NCI-H1436 (cell line): ENCODE measurements around the gene NEK1.

Source experiments
- DNase-seq: peaks from one replicate; lab custom pipeline; 2025; lab: John Stamatoyannopoulos, UW

Gene NEK1

DNA sequence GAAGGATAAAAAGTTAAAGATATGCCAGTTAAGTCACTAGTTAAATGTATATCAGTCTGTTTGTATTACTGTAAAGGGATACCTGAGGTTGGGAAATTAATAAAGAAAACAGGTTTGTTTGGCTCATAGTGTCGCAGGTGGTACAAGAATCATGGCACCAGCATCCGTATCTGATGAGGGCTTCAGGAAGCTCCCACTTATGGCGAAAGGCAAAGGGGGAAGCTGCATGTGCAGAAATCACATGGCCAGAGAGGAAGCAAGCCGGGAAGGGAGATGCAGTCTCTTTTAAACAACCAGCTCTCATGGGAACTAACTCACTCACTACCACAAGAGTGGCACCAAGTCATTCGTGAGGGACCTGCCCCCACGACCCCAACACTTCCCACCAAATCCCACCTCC is 249.8 kb downstream of the NEK1 start:
- no peak for DNase-seq

DNA sequence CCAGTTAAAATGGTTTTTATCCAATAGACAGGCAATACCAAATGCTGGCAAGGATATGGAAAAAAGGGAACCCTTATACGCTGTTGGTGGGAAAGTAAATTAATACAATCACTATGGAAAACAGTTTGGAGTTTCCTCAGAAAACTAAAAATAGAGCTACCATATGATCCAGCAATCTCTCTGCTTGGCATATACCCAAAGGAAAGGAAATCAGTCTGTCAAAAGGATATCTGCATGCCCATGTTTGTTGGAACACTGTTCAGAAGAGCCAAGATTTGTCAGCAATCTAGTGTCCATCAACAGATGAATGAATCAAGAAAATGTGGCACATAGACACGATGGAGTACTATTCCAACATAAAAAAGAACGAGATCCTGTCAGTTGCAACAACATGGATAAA is 250.6 kb downstream of the NEK1 start:
- DNase-seq, result no peak

- DNase-seq, result no peak
These were observed 252.4 kb downstream of the NEK1 start for GRCh38 chr4:169359961-169360360.

GRCh38 chr4:169352360-169352759 is 260.0 kb downstream of the NEK1 start:
- DNase-seq, result no peak

DNA sequence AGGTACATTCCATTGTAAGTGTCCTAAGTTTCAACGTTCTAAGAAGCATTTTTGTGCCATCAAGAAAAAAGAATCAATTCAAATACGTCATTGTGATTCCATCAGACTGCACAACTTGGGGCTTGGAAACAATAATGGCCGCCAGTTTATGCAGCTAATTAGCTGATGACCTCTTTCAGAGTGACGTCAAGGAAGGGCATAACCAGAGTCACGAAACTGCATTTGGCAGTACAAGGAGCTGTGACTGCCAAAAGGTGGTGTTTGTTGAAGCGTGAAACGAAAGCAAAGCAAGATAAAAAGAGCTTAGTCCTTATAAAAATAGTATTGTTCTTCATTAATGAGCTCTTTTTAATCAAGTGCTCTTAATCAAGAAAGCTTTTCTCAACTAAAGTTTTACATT is 260.5 kb downstream of the NEK1 start:
- no peak for DNase-seq

GRCh38 chr4:169348541-169348940 is 263.8 kb downstream of the NEK1 start:
- DNase-seq, result no peak

DNA sequence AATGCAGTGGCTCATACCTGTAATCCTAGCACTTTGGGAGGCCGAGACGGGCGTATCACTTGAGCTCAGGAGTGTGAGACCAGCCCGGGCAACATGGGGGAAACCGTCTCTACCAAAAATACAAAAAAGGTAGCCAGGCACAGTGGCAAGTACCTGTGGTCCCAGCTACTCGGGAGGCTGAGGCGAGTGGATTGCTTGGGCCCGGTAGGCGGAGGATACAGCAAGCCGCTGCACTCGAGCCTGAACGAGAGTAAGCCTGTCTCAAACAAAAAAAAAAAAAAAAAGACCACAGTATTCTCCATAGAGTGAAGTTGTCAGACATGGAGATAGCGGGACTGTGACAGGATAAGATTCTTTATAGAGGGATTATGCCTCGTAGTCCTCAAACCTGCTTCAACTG is 265.5 kb downstream of the NEK1 start:
- no peak for DNase-seq

GRCh38 chr4:169345316-169345721 is 267.1 kb downstream of the NEK1 start:
- no peak for DNase-seq
